H1 (cell line): Measurements from ENCODE around the gene ACKR3. TPM values are rescaled to one million over a fixed set of nuclear protein-coding genes. Genes with fewer than 3 reads are reported as not detected.

Experiments
- CTCF ChIA-PET: fragments of 300-600 bp; sonication (Branson Sonifier 250); formaldehyde crosslinking; loops from one replicate; lab custom pipeline; 2021; ENCODE audit not compliant: partially characterized antibody; lab: Charles Lee
- POLR2A ChIA-PET: fragments of 300-600 bp; sonication (Branson Sonifier 250); formaldehyde crosslinking; loops from one replicate; lab custom pipeline; 2021; ENCODE audit warnings: inconsistent platforms; ENCODE audit not compliant: partially characterized antibody; lab: Charles Lee
- DNase-seq, 2 experiments: peaks; one replicate each; pipeline versions ENCODE4 v3.0.0 to v3.0.0-alpha.2; 2010 to 2022; ENCODE audit warnings: low spot score in 2 of 2, low read depth in 1 of 2, mixed read lengths in 1 of 2
- FAIRE-seq: peaks from 2 replicates; lab custom pipeline; 2011; peaks lifted over from hg19 to GRCh38; lab: Jason Lieb, UNC
- H2AFZ ChIP-seq: 2 replicates; pipeline ENCODE4 v1.8.1; 2012; ENCODE audit warnings: low read length, inconsistent platforms
- H2AK5ac ChIP-seq: 2 replicates; pipeline ENCODE4 v1.6.1; 2013; ENCODE audit warnings: low read depth, low read length
- H2BK120ac ChIP-seq: replicated peaks from 2 replicates; pipeline ENCODE3; 2013; ENCODE audit warnings: low read depth, low read length, inconsistent platforms
- H2BK12ac ChIP-seq: 2 replicates; pipeline ENCODE4 v1.6.1; 2013; ENCODE audit warnings: low read depth, low read length
- H2BK15ac ChIP-seq: 2 replicates; pipeline ENCODE4 v1.6.1; 2013; ENCODE audit warnings: low read length
- H2BK20ac ChIP-seq: 2 replicates; pipeline ENCODE4 v1.6.1; 2013; ENCODE audit warnings: low read length
- H2BK5ac ChIP-seq: 2 replicates; pipeline ENCODE4 v1.6.1; 2013; ENCODE audit warnings: low read depth, low read length
- H3K14ac ChIP-seq: 2 replicates; pipeline ENCODE4 v1.6.1; 2013; ENCODE audit warnings: inconsistent platforms; ENCODE audit not compliant: insufficient read length
- H3K18ac ChIP-seq: 2 replicates; pipeline ENCODE4 v1.6.1; 2013; ENCODE audit warnings: low read length; ENCODE audit errors: extremely low read depth
- H3K23ac ChIP-seq: 2 replicates; pipeline ENCODE4 v1.6.1; 2013; ENCODE audit warnings: inconsistent platforms; ENCODE audit not compliant: insufficient read length
- H3K23me2 ChIP-seq: 2 replicates; pipeline ENCODE4 v1.6.1; 2013; ENCODE audit warnings: low read depth, low read length
- H3K27ac ChIP-seq: 2 replicates; pipeline ENCODE4 v1.6.1; 2011; ENCODE audit warnings: low read depth, low read length, inconsistent platforms
- H3K27me3 ChIP-seq, 4 experiments: replicated peaks in 1 of 4; 1 replicate in 1 of 4; 2 replicates in 3 of 4; pipeline versions ENCODE4 v1.6.1 to v1.8.1; 2011 to 2013; ENCODE audit warnings: low read length in 3 of 4, mild to moderate bottlenecking in 3 of 4, inconsistent platforms in 2 of 4, mixed read lengths in 2 of 4, moderate library complexity in 1 of 4; ENCODE audit not compliant: control insufficient read depth in 3 of 4, insufficient read depth in 3 of 4; ENCODE audit errors: extremely low read depth in 1 of 4
- H3K36me3 ChIP-seq, 4 experiments: 2 replicates each; pipeline versions ENCODE4 v1.6.1 to v1.8.1; 2011 to 2013; ENCODE audit warnings: mild to moderate bottlenecking in 4 of 4, low read length in 3 of 4, moderate library complexity in 2 of 4, control low read depth in 1 of 4, inconsistent platforms in 1 of 4; ENCODE audit not compliant: insufficient read depth in 4 of 4, control insufficient read depth in 2 of 4
- H3K4ac ChIP-seq: replicated peaks from 2 replicates; pipeline ENCODE3; 2013; ENCODE audit warnings: low read length, low read depth, mixed read lengths, inconsistent platforms; ENCODE audit not compliant: insufficient read length
- H3K4me1 ChIP-seq, 4 experiments: replicated peaks in 1 of 4; 1 replicate in 1 of 4; 2 replicates in 3 of 4; pipeline versions ENCODE4 v1.6.1 to v1.8.1; 2011 to 2013; ENCODE audit warnings: low read length in 3 of 4, inconsistent platforms in 2 of 4, mixed read lengths in 1 of 4; ENCODE audit not compliant: insufficient read depth in 4 of 4, control insufficient read depth in 3 of 4
- H3K4me2 ChIP-seq, 2 experiments: 2 replicates each; pipeline versions ENCODE4 v1.6.1 to v1.8.1; 2011 to 2013; ENCODE audit warnings: low read depth in 2 of 2, low read length in 2 of 2, control low read depth in 1 of 2, inconsistent platforms in 1 of 2, mild to moderate bottlenecking in 1 of 2; ENCODE audit not compliant: insufficient read depth in 1 of 2
- H3K4me3 ChIP-seq, 4 experiments: fragments of 200-600, 300-600 bp in 1 of 4; sonication (generic), shearing (Covaris generic), sonication (Bioruptor Twin) in 1 of 4; 2 replicates each; pipeline versions ENCODE4 v1.5.1 to v1.8.1; 2011 to 2016; ENCODE audit warnings: low read length in 4 of 4, low read depth in 3 of 4, control low read depth in 2 of 4, inconsistent platforms in 2 of 4, mild to moderate bottlenecking in 2 of 4, mixed read lengths in 1 of 4, moderate library complexity in 1 of 4; ENCODE audit not compliant: insufficient read depth in 2 of 4; ENCODE audit errors: extremely low read depth in 1 of 4
- H3K56ac ChIP-seq: replicated peaks from 2 replicates; pipeline ENCODE3; 2013; ENCODE audit warnings: low read depth, mild to moderate bottlenecking, mixed read lengths, low read length, inconsistent platforms; ENCODE audit not compliant: insufficient read length
- H3K79me1 ChIP-seq: 2 replicates; pipeline ENCODE4 v1.6.1; 2013; ENCODE audit warnings: low read depth, low read length, control low read depth
- H3K79me2 ChIP-seq, 2 experiments: 2 replicates each; pipeline versions ENCODE4 v1.6.1 to v1.8.1; 2012 to 2013; ENCODE audit warnings: low read length in 2 of 2, mild to moderate bottlenecking in 2 of 2, inconsistent platforms in 1 of 2; ENCODE audit not compliant: insufficient read depth in 2 of 2, control insufficient read depth in 1 of 2
- H3K9ac ChIP-seq, 4 experiments: replicated peaks in 1 of 4; 1 replicate in 1 of 4; 2 replicates in 3 of 4; pipeline versions ENCODE4 v1.6.1 to v1.8.1; 2011 to 2013; ENCODE audit warnings: low read depth in 3 of 4, low read length in 3 of 4, control low read depth in 2 of 4, mild to moderate bottlenecking in 2 of 4, moderate library complexity in 2 of 4, inconsistent platforms in 1 of 4; ENCODE audit errors: extremely low read depth in 1 of 4
- H3K9me3 ChIP-seq, 2 experiments: 2 replicates each; pipeline versions ENCODE4 v1.6.1 to v1.8.1; 2012 to 2013; ENCODE audit warnings: mild to moderate bottlenecking in 2 of 2, moderate library complexity in 2 of 2, control low read depth in 1 of 2, inconsistent platforms in 1 of 2, low read depth in 1 of 2, low read length in 1 of 2, mixed read lengths in 1 of 2; ENCODE audit not compliant: insufficient read depth in 2 of 2
- H4K20me1 ChIP-seq, 2 experiments: replicated peaks in 1 of 2; 2 replicates each; pipeline versions ENCODE3 to v1.8.1; 2011 to 2013; ENCODE audit warnings: inconsistent platforms in 2 of 2, low read length in 2 of 2, mild to moderate bottlenecking in 1 of 2; ENCODE audit not compliant: insufficient read depth in 2 of 2, control insufficient read depth in 1 of 2
- H4K5ac ChIP-seq: 2 replicates; pipeline ENCODE4 v1.6.1; 2013; ENCODE audit warnings: low read length, low read depth, mixed read lengths, inconsistent platforms; ENCODE audit not compliant: insufficient read length
- H4K8ac ChIP-seq: 2 replicates; pipeline ENCODE4 v1.8.0; 2013; ENCODE audit warnings: mild to moderate bottlenecking, moderate library complexity, low read length, inconsistent platforms; ENCODE audit not compliant: insufficient read depth; ENCODE audit errors: extremely low read depth
- H4K91ac ChIP-seq: replicated peaks from 2 replicates; pipeline ENCODE3; 2013; ENCODE audit warnings: low read length, mixed read lengths, inconsistent platforms; ENCODE audit not compliant: insufficient read length
- ASH2L ChIP-seq: fragments of 200-600, 300-600 bp; sonication (generic); IDR thresholded peaks from one replicate; pipeline ENCODE4 v1.7.1; 2017; ENCODE audit warnings: low read length
- CBX5 ChIP-seq: fragments of 300-800, 300-1000 bp; sonication (generic); IDR thresholded peaks from 2 replicates; pipeline ENCODE4 v1.7.1; 2016; ENCODE audit warnings: antibody characterized with exemption, low read length, low read depth
- CEBPB ChIP-seq: IDR thresholded peaks from 2 replicates; pipeline ENCODE4 v1.6.1; 2012; ENCODE audit warnings: low read depth, low read length
- CTBP2 ChIP-seq: IDR thresholded peaks from 2 replicates; pipeline ENCODE4 v1.7.0; 2011; ENCODE audit warnings: borderline replicate concordance, mild to moderate bottlenecking, moderate library complexity, mixed read lengths, low read length; ENCODE audit not compliant: insufficient read depth, insufficient read length
- EGR1 ChIP-seq: IDR thresholded peaks from 2 replicates; pipeline ENCODE4 v1.6.1; 2011; ENCODE audit warnings: low read depth, low read length, borderline replicate concordance
- EZH2 ChIP-seq: fragments of 200-600 bp; sonication (generic); IDR thresholded peaks from 2 replicates; pipeline ENCODE4 v1.7.1; 2012; ENCODE audit warnings: low read depth, mild to moderate bottlenecking, moderate library complexity, low read length, inconsistent platforms; ENCODE audit not compliant: severe bottlenecking
- KDM5A ChIP-seq: fragments of 200-600 bp; IDR thresholded peaks from 2 replicates; pipeline ENCODE4 v1.7.1; 2012; ENCODE audit warnings: mild to moderate bottlenecking, low read length, inconsistent platforms, mixed read lengths
- PHF8 ChIP-seq: fragments of 200-600 bp; sonication (generic); conservative IDR thresholded peaks from 2 replicates; pipeline ENCODE4 v1.7.1; 2012; ENCODE audit warnings: low read depth, mild to moderate bottlenecking, inconsistent platforms, low read length, moderate library complexity
- RBBP5 ChIP-seq: IDR thresholded peaks from 2 replicates; pipeline ENCODE4 v1.7.1; 2012; ENCODE audit warnings: low read depth, mild to moderate bottlenecking, inconsistent platforms, low read length, moderate library complexity, borderline replicate concordance
- RNF2 ChIP-seq: fragments of 200-900, 300-1000 bp; sonication (generic); IDR thresholded peaks from 2 replicates; pipeline ENCODE4 v1.7.1; 2016; ENCODE audit warnings: borderline replicate concordance, low read depth, mild to moderate bottlenecking, antibody characterized with exemption, low read length; ENCODE audit not compliant: poor library complexity, severe bottlenecking; ENCODE audit errors: missing control alignments
- SP1 ChIP-seq: IDR thresholded peaks from 2 replicates; pipeline ENCODE4 v1.6.1; 2011; ENCODE audit warnings: low read depth, low read length
- SP2 ChIP-seq: IDR thresholded peaks from 2 replicates; pipeline ENCODE4 v1.6.1; 2012; ENCODE audit warnings: mild to moderate bottlenecking, low read length, inconsistent platforms
- WGBS, 2 experiments: shearing (Covaris generic) in 1 of 2; methylation state at CpG; one replicate each; pipeline versions ENCODE4 v1.1.6 to v1.1.7; 2013 to 2015; ENCODE audit warnings: low lambda C conversion rate in 2 of 2, mixed read lengths in 2 of 2, inconsistent platforms in 1 of 2, low coverage in 1 of 2, missing lambda C conversion rate in 1 of 2; ENCODE audit not compliant: insufficient replicate concordance in 2 of 2, insufficient coverage in 1 of 2, insufficient read length in 1 of 2; ENCODE audit errors: extremely low coverage in 1 of 2, missing lambda C conversion rate in 1 of 2; 5-methylcytosine and 5-hydroxymethylcytosine counted together
- polyA plus RNA-seq, 7 experiments: library from polyadenylated mRNA; depleted of rRNA in 3 of 7; stranded (reverse) in 5 of 7; unstranded in 2 of 7; fragments of >200 nt in 5 of 7; fragments of 200-250 nt in 2 of 7; gene quantifications; 1 replicate in 5 of 7; 2 replicates in 1 of 7; 4 replicates in 1 of 7; pipeline versions ENCODE4 v1.2.1 to v1.2.3, GENCODE V29; 2011 to 2013; ENCODE audit warnings: missing spikeins in 2 of 7, mixed read lengths in 2 of 7
- total RNA-seq: library from RNA; stranded (reverse); fragmentation: NEBNext Ultra II Directional; extraction: Animal tissue kit (Norgen Biotek cat#: 25700); gene quantifications from 2 replicates; pipeline ENCODE4 v1.2.1, GENCODE V29; 2021

Gene ACKR3
- total and polyA plus RNA-seq, 2 of the 8 experiments (the other 6 are each of a cell fraction or from before 2014, with no cell fraction given) = 1.4 to 24.4 TPM

DNA sequence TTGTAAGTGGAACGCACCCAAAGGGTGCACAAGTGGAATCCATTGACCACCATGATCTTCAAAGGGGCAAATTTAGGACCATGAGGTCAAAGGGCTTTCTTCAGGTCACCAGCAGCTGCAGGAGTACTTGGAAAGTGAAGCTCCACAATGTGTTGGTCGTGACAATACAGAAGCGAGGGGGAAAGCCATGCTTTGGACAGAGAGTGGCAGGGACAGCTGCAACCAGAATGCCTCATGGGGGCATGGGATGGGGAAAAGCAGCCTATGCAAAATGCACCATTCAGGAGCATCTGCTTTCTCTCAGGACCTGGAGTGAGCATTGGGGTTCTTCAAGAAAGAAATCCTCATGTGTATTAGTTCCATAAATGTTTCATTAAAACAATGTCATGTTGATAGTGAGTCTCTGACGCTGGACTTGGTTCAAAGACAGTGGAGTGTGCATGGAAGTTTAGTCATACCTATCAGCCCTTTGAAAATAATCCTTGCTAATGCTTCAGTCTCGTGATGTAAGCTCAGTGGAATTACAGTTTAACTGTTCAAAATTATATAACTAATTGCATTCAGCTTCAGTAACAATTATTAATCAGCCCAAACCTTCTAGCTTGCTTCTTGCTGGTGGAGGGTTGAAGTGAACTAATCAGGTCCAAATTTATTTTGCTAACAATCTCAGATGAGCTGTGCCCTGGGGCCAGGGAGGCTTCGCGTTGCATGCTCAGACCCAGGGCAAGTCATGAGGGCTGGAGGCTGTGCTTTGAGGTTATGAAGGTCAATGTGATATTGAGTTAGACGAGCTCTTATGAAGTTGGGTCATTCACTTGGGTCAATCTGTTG is 41.6 kb downstream of the ACKR3 start:
- Histone ChIP-seq H2BK20ac (no peak overlapping the region), H3K9me3 (no peaks in the 10 kb centered on the region), H2BK5ac (no peak overlapping the region), H3K14ac (no peak overlapping the region), H2AFZ (no peak overlapping the region), H4K91ac (no peak overlapping the region), H3K27ac (no peak overlapping the region), H2BK120ac (no peak overlapping the region), H4K8ac (no peak overlapping the region), H3K9ac (no peak overlapping the region), H3K36me3 (no peaks in the 10 kb centered on the region), H2BK15ac (no peak overlapping the region), H4K5ac (no peak overlapping the region), H3K79me1 (no peaks in the 10 kb centered on the region), H4K20me1 (no peaks in the 10 kb centered on the region), H3K56ac (no peak overlapping the region), H3K4ac (no peak overlapping the region), H3K4me1 (peaks cover 0 to 3% (median 0%) of the 10 kb centered on the region in 4 experiments; a peak in 1 of 7 replicates), H2BK12ac (no peak overlapping the region), H3K18ac (no peak overlapping the region), H3K23me2 (no peaks in the 10 kb centered on the region), H3K27me3 (peaks cover 0 to 3% (median 0%) of the 10 kb centered on the region in 4 experiments; a peak in 1 of 7 replicates), H2AK5ac (no peak overlapping the region), H3K4me3 (no peak overlapping the region), H3K79me2 (no peaks in the 10 kb centered on the region), H3K4me2 (no peak overlapping the region), H3K23ac (no peak overlapping the region)
- FAIRE-seq (no peak), DNase-seq (no peak)
- CTCF ChIA-PET = interaction anchor here (0.6 to 3.8 kb wide), 13 partner anchors 8 to 416 kb away, joined by 3 to 25 read pairs (median 4); no protein-coding TSS in a partner anchor
- 92% methylated on average over 8 of the region's 8 CpGs; no CpG with 5 or more reads in 1 of the 2 experiments for WGBS, 2 experiments
- POLR2A ChIA-PET = no interaction called here
- TF ChIP-seq CBX5 (no peak), CTBP2 (no peak), EGR1 (no peak), SP2 (no peak), RBBP5 (no peak), CEBPB (no peak), SP1 (no peak), ASH2L (no peak), RNF2 (no peak), EZH2 (no peak), PHF8 (no peak), KDM5A (no peak)
